ENCODE data around the gene S100A10.

GRCh38 chr1:151967091-151967490 lies 26.6 kb downstream of the S100A10 start:
- TF ChIP-seq EZH2 (IDR thresholded peaks at IDR 0.05; ENCODE audit: insufficient read depth, poor library complexity, severe bottlenecking) = no peak
- no peak for TF ChIP-seq EZH2phosphoT487 (IDR thresholded peaks at IDR 0.05; ENCODE audit: insufficient read depth, low read depth)
